HG03520 (cell line): Measurements from ENCODE around the gene STMN3.
"Not testable (repeated sequence)": the region's sequence is repeated elsewhere in the genome, so short reads cannot be mapped to it uniquely, and the experiment has no call there.

Source experiments
- ATAC-seq: cut with Tn5 transposase; IDR thresholded peaks from one replicate; pipeline ENCODE4 v1.9.1; 2021; ENCODE audit warnings: mild to moderate bottlenecking, moderate library complexity; ENCODE audit not compliant: unreplicated experiment

STMN3 gene

GRCh38 chr20:63617876-63618265 lies 35.4 kb downstream of the STMN3 start:
- no peak for ATAC-seq

GRCh38 chr20:63617092-63617875 lies 35.9 kb downstream of the STMN3 start:
- no peak for ATAC-seq

- not testable (repeated sequence) for ATAC-seq
These were observed 39.2 kb downstream of the STMN3 start for GRCh38 chr20:63613863-63614594.

GRCh38 chr20:63612276-63612931 lies 40.8 kb downstream of the STMN3 start:
- no peak for ATAC-seq

GRCh38 chr20:63611646-63612045 lies 41.6 kb downstream of the STMN3 start:
- ATAC-seq = no peak

- ATAC-seq = no peak
These were observed 42.4 kb downstream of the STMN3 start for GRCh38 chr20:63610581-63611435.

GRCh38 chr20:63606686-63607085 lies 46.5 kb downstream of the STMN3 start:
- ATAC-seq = no peak

GRCh38 chr20:63602321-63602720 lies 50.9 kb downstream of the STMN3 start:
- ATAC-seq = no peak

- not testable (repeated sequence) for ATAC-seq
These were observed 51.5 kb downstream of the STMN3 start for GRCh38 chr20:63601679-63602078.

- no peak for ATAC-seq
These were observed 53.7 kb downstream of the STMN3 start for GRCh38 chr20:63599396-63600050.

- no peak for ATAC-seq
These were observed 54.5 kb downstream of the STMN3 start for GRCh38 chr20:63598479-63599395.

- no peak for ATAC-seq
These were observed 55.4 kb downstream of the STMN3 start for GRCh38 chr20:63597651-63598478.

GRCh38 chr20:63596423-63596822 lies 56.8 kb downstream of the STMN3 start:
- no peak for ATAC-seq

GRCh38 chr20:63595416-63596127 lies 57.7 kb downstream of the STMN3 start:
- no peak for ATAC-seq

- no peak for ATAC-seq
These were observed 59.1 kb downstream of the STMN3 start for GRCh38 chr20:63594043-63594561.

- no peak for ATAC-seq
These were observed 60.6 kb downstream of the STMN3 start for GRCh38 chr20:63592661-63593060.

- no peak for ATAC-seq
These were observed 61.4 kb downstream of the STMN3 start for GRCh38 chr20:63591786-63592355.
